GM10248 (cell line): Measurements from ENCODE around the gene RNF115.
"Not testable (repeated sequence)": the region's sequence is repeated elsewhere in the genome, so short reads cannot be mapped to it uniquely, and the experiment has no call there.

Experiments
- CTCF ChIA-PET: fragments of 300-600 bp; sonication (Branson Sonifier 250); formaldehyde crosslinking; extraction: SDS; loops from one replicate; lab custom pipeline; 2021; ENCODE audit warnings: antibody characterized with exemption; lab: Yijun Ruan, JAX
- POLR2A ChIA-PET: fragments of 350-650 bp; sonication (Branson Sonifier 250); formaldehyde crosslinking; extraction: SDS; loops from one replicate; lab custom pipeline; 2020; ENCODE audit warnings: antibody characterized with exemption; lab: Yijun Ruan, JAX
- DNase-seq: peaks from one replicate; pipeline ENCODE4 v3.0.0; 2012; ENCODE audit errors: extremely low spot score
- TF ChIP-seq, protein P1 (sequence below): IDR thresholded peaks from 2 replicates; pipeline ENCODE4 v1.5.1; 2012; ENCODE audit warnings: mild to moderate bottlenecking, low read depth; ENCODE audit errors: extremely low read depth, missing control alignments, control extremely low read depth

The RNF115 gene

GRCh38 chr1:145782272-145783099, 41.4 kb downstream of the RNF115 start:
- CTCF ChIA-PET, result interaction anchor here (1.5 to 2.1 kb wide), 2 partner anchors 9 to 25 kb away, joined by 4 to 5 read pairs; no protein-coding TSS in a partner anchor
- POLR2A ChIA-PET, result no interaction called here
- no peak for DNase-seq
- TF ChIP-seq, protein P1, sequence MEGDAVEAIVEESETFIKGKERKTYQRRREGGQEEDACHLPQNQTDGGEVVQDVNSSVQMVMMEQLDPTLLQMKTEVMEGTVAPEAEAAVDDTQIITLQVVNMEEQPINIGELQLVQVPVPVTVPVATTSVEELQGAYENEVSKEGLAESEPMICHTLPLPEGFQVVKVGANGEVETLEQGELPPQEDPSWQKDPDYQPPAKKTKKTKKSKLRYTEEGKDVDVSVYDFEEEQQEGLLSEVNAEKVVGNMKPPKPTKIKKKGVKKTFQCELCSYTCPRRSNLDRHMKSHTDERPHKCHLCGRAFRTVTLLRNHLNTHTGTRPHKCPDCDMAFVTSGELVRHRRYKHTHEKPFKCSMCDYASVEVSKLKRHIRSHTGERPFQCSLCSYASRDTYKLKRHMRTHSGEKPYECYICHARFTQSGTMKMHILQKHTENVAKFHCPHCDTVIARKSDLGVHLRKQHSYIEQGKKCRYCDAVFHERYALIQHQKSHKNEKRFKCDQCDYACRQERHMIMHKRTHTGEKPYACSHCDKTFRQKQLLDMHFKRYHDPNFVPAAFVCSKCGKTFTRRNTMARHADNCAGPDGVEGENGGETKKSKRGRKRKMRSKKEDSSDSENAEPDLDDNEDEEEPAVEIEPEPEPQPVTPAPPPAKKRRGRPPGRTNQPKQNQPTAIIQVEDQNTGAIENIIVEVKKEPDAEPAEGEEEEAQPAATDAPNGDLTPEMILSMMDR, result no peak

GRCh38 chr1:145778146-145778540, 45.8 kb downstream of the RNF115 start:
- CTCF ChIA-PET, result no interaction called here
- POLR2A ChIA-PET, result no interaction called here
- TF ChIP-seq, protein P1, result no peak
- DNase-seq, result no peak

DNA sequence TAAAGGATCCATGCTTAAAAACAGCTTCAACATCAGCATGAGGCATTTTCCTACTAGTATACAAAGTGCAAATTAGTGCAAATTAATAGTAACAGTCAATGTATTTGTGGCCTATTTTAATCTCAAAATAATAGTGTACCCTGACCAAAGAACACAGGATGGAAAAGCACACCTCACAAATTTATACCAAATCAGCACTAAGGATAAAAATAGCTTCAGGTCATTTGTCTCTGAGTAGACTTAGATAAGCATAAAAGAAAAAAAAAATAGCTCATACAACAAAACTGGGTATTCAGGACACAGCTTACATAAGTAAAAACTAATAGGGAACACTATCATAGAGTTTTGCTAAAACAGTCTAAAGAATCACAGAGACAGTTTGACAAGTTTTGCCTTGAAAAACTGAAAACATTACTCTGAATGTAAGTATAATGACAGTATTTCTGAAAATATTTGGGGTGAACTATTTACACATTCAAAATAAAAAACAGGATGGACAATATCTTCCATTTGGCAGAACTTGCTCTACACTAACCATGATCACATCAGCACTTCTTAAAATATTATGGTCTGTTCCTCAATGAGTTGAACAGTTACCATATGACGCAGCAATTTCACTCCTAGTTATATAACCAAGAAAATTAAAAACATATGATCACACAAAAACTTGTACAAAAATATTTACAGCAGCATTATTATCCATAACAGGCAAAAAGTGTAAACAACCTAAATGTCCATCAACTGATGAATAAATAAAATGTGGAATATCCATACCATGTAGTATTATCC, 46.3 kb downstream of the RNF115 start:
- DNase-seq, result no peak
- ChIA-PET CTCF (no interaction called here), POLR2A (no interaction called here)
- TF ChIP-seq, protein P1, result no peak

DNA sequence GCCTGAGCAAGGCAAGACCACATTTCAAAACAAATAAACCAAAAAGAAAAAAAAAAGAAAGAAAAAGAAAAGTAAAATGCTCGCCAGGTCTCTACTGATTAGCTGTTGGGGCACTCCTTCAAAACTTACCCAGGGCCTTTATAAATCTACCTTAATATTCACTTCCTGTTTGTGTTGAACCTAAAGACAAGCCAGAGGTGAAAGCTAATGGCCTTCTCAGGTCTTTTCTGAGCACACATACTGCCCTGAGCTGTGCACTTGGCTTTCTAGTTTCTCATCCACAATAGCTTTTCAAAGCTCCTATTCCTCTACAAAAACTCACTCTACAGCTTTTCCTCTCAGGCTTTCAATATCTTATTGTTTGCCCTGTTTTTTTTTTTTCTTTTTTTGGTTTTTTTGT, 50.5 kb downstream of the RNF115 start:
- POLR2A ChIA-PET, result no interaction called here
- TF ChIP-seq, protein P1, result no peak
- no peak for DNase-seq
- CTCF ChIA-PET, result interaction anchor here (0.7 to 2.0 kb wide), 4 partner anchors 10 to 72 kb away, joined by 3 to 5 read pairs (median 4); partner anchors contain the start of gene NUDT17

GRCh38 chr1:145771056-145771455, 52.8 kb downstream of the RNF115 start:
- DNase-seq, result no peak
- ChIA-PET CTCF (interaction anchor here (1.1 to 2.0 kb wide), 4 partner anchors 12 to 51 kb away, joined by 3 to 7 read pairs (median 3); no protein-coding TSS in a partner anchor), POLR2A (no interaction called here)
- TF ChIP-seq, protein P1, result no peak

- CTCF ChIA-PET, POLR2A ChIA-PET, DNase-seq: not testable (repeated sequence)
These were observed 55.9 kb downstream of the RNF115 start for GRCh38 chr1:145768004-145768403.

- CTCF ChIA-PET, POLR2A ChIA-PET, DNase-seq: not testable (repeated sequence)
These were observed 57.0 kb downstream of the RNF115 start for GRCh38 chr1:145766926-145767325.

GRCh38 chr1:145765585-145766360, 58.1 kb downstream of the RNF115 start:
- CTCF ChIA-PET, POLR2A ChIA-PET, DNase-seq: not testable (repeated sequence)

- CTCF ChIA-PET, result not testable (repeated sequence)
These were observed 58.8 kb downstream of the RNF115 start for GRCh38 chr1:145765127-145765526.

GRCh38 chr1:145764231-145764940, 59.5 kb downstream of the RNF115 start:
- CTCF ChIA-PET, POLR2A ChIA-PET, DNase-seq: not testable (repeated sequence)

More at GRCh38 chr1:145765127-145765526, 58.8 kb downstream of the RNF115 start:
- DNase-seq, POLR2A ChIA-PET: not testable (repeated sequence)
